NCI-H2171 (cell line): Measurements from ENCODE around the gene CHIC2.

Source experiments
- DNase-seq: peaks from one replicate; lab custom pipeline; 2025; lab: John Stamatoyannopoulos, UW

Gene CHIC2

GRCh38 chr4:54093324-54094240 lies 29.2 kb upstream of the CHIC2 start:
- DNase-seq: no peak

GRCh38 chr4:54092405-54093323 lies 28.3 kb upstream of the CHIC2 start:
- DNase-seq: no peak

- peak; percentile 38 for DNase-seq
Measured at GRCh38 chr4:54091637-54092404, 27.4 kb upstream of the CHIC2 start.

- DNase-seq: no peak
Measured at GRCh38 chr4:54090804-54091623, 26.6 kb upstream of the CHIC2 start.

- DNase-seq: no peak
Measured at GRCh38 chr4:54090404-54090803, 26.0 kb upstream of the CHIC2 start.

GRCh38 chr4:54089875-54090274 lies 25.5 kb upstream of the CHIC2 start:
- no peak for DNase-seq

- no peak for DNase-seq
Measured at GRCh38 chr4:54085284-54085683, 20.9 kb upstream of the CHIC2 start.

GRCh38 chr4:54082168-54082567 lies 17.8 kb upstream of the CHIC2 start:
- DNase-seq: no peak

GRCh38 chr4:54077812-54078211 lies 13.4 kb upstream of the CHIC2 start:
- DNase-seq: no peak

GRCh38 chr4:54076673-54077072 lies 12.3 kb upstream of the CHIC2 start:
- DNase-seq: no peak

GRCh38 chr4:54074381-54074780 lies 10.0 kb upstream of the CHIC2 start:
- DNase-seq: no peak

GRCh38 chr4:54073271-54073880 lies 9.0 kb upstream of the CHIC2 start:
- no peak for DNase-seq

- DNase-seq: no peak
Measured at GRCh38 chr4:54067166-54067565, 2.8 kb upstream of the CHIC2 start.

GRCh38 chr4:54066718-54067129 lies 2.3 kb upstream of the CHIC2 start:
- DNase-seq: no peak

GRCh38 chr4:54066088-54066415 lies 1.6 kb upstream of the CHIC2 start:
- no peak for DNase-seq

- DNase-seq: no peak
Measured at GRCh38 chr4:54065282-54066087, 1.1 kb upstream of the CHIC2 start.

- DNase-seq: no peak
Measured at GRCh38 chr4:54063737-54064316, 578 bp downstream of the CHIC2 start.

GRCh38 chr4:54063229-54063628 lies 1.2 kb downstream of the CHIC2 start:
- DNase-seq: no peak

GRCh38 chr4:54062392-54062791 lies 2.0 kb downstream of the CHIC2 start:
- no peak for DNase-seq

- DNase-seq: no peak
Measured at GRCh38 chr4:54061873-54062272, 2.5 kb downstream of the CHIC2 start.
